ENCODE results near the gene ASB4. TPM values are rescaled to one million over a fixed set of nuclear protein-coding genes. Genes with fewer than 3 reads are reported as not detected.

The ASB4 gene, protein sequence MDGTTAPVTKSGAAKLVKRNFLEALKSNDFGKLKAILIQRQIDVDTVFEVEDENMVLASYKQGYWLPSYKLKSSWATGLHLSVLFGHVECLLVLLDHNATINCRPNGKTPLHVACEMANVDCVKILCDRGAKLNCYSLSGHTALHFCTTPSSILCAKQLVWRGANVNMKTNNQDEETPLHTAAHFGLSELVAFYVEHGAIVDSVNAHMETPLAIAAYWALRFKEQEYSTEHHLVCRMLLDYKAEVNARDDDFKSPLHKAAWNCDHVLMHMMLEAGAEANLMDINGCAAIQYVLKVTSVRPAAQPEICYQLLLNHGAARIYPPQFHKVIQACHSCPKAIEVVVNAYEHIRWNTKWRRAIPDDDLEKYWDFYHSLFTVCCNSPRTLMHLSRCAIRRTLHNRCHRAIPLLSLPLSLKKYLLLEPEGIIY
- under 1 TPM; 0.09 to 0.50 TPM for total RNA-seq
- 1 to 10 TPM in 1 of 2 donors, under 1 TPM in 1; 0.27 to 1.1 TPM for polyA plus RNA-seq

GRCh38 chr7:95485391-95486123 is at the start of gene ASB4:
Gene ASB4, plus strand, starts transcription at chr7:95485943. Its CDS starts 29 bp downstream, at chr7:95485972.
- WGBS, result 69% methylated on average over 12 of the region's 12 CpGs

DNA sequence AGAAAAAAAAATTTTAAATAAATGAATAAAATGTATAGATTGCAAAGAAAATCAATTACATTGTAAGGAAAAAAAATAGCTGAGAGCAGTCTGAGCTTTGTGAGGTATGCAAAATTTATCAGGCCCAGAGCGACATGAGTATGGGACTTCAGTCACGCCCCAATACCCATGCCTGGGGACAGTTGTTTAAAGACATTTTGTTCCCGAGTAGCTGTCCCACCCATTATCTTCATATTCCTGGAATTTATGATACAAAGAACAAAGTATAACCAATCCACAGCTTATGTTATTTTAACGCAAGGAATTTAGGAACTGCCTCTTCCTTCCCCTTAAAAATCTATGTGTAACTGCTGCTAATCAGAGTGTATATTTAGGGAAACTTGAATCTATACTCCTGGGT is 49.3 kb upstream of the ASB4 start:
- DNase-seq (ENCODE audit: low spot score), result no peak
- 85% methylated on average over 4 of the region's 4 CpGs for WGBS

More at GRCh38 chr7:95485391-95486123, at the start of gene ASB4:
- TF ChIP-seq MAX (IDR thresholded peaks at IDR 0.05), result no peak
- no peak for TF ChIP-seq YY1 (IDR thresholded peaks at IDR 0.05)
- no peak for TF ChIP-seq REST (IDR thresholded peaks at IDR 0.05)
- Histone ChIP-seq H3K27ac (ENCODE audit: low read depth in 1 of 2, low read length in 2 of 2) (no peak within 1 kb of the TSS), H3K4me1 (ENCODE audit: control insufficient read depth in 4 of 4, insufficient read depth in 4 of 4, low read length in 3 of 4) (no peaks in the 10 kb centered on the region), H3K4me3 (ENCODE audit: low read depth in 1 of 3, low read length in 3 of 3) (no peak within 1 kb of the TSS), H3K27me3 (ENCODE audit: control insufficient read depth in 4 of 4, insufficient read depth in 4 of 4, low read length in 3 of 4) (no peaks in the 10 kb centered on the region), H3K9me3 (ENCODE audit: control insufficient read depth in 4 of 4, low read length in 3 of 4) (no peaks in the 10 kb centered on the region), H3K36me3 (ENCODE audit: control insufficient read depth in 4 of 4, insufficient read depth in 3 of 4, low read depth in 1 of 4, low read length in 3 of 4) (no peaks in the 10 kb centered on the region), H3K9ac (ENCODE audit: low read depth in 1 of 2, low read length in 2 of 2) (no peak within 1 kb of the TSS)
- no peak for DNase-seq (ENCODE audit: low spot score)

GRCh38 chr7:95440394-95441038 is 45.2 kb upstream of the ASB4 start:
- no peaks in the 10 kb centered on the region for H3K27me3 ChIP-seq (ENCODE audit: control insufficient read depth in 4 of 4, insufficient read depth in 4 of 4, low read length in 3 of 4)
- peak overlapping the region in 1 of 2 donors; percentile 36 for H3K9ac ChIP-seq (ENCODE audit: low read depth in 1 of 2, low read length in 2 of 2)
- H3K9me3 ChIP-seq (ENCODE audit: control insufficient read depth in 4 of 4, low read length in 3 of 4), result no peaks in the 10 kb centered on the region
- no peak for DNase-seq (ENCODE audit: low spot score)
- peak overlapping the region in 2 of 3 donors; percentile 37 to 55 for H3K4me3 ChIP-seq (ENCODE audit: low read depth in 1 of 3, low read length in 3 of 3)
- peak overlapping the region; percentile 70 to 73 for H3K27ac ChIP-seq (ENCODE audit: low read depth in 1 of 2, low read length in 2 of 2)
- peaks cover 11 to 49% (median 38%) of the 10 kb centered on the region in 4 donors for H3K4me1 ChIP-seq (ENCODE audit: control insufficient read depth in 4 of 4, insufficient read depth in 4 of 4, low read length in 3 of 4)
- WGBS, result 19% methylated on average over 3 of the region's 3 CpGs
- no peaks in the 10 kb centered on the region for H3K36me3 ChIP-seq (ENCODE audit: control insufficient read depth in 4 of 4, insufficient read depth in 3 of 4, low read depth in 1 of 4, low read length in 3 of 4)
- TF ChIP-seq SP1 (IDR thresholded peaks at IDR 0.05), result peak; percentile 98
- TF ChIP-seq, protein P1, sequence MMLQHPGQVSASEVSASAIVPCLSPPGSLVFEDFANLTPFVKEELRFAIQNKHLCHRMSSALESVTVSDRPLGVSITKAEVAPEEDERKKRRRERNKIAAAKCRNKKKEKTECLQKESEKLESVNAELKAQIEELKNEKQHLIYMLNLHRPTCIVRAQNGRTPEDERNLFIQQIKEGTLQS (IDR thresholded peaks at IDR 0.05), result peak; percentile 90
- peak; percentile 47 for TF ChIP-seq TAF1 (conservative IDR thresholded peaks at IDR 0.05)
- peak; percentile 84 for TF ChIP-seq REST (IDR thresholded peaks at IDR 0.05)
- peak; percentile 79 to 93 for TF ChIP-seq JUND (IDR thresholded peaks at IDR 0.05)
- TF ChIP-seq YY1 (IDR thresholded peaks at IDR 0.05), result peak; percentile 90
- TF ChIP-seq RXRA (IDR thresholded peaks at IDR 0.05), result peak; percentile 93 to 94
- TF ChIP-seq, protein P2, sequence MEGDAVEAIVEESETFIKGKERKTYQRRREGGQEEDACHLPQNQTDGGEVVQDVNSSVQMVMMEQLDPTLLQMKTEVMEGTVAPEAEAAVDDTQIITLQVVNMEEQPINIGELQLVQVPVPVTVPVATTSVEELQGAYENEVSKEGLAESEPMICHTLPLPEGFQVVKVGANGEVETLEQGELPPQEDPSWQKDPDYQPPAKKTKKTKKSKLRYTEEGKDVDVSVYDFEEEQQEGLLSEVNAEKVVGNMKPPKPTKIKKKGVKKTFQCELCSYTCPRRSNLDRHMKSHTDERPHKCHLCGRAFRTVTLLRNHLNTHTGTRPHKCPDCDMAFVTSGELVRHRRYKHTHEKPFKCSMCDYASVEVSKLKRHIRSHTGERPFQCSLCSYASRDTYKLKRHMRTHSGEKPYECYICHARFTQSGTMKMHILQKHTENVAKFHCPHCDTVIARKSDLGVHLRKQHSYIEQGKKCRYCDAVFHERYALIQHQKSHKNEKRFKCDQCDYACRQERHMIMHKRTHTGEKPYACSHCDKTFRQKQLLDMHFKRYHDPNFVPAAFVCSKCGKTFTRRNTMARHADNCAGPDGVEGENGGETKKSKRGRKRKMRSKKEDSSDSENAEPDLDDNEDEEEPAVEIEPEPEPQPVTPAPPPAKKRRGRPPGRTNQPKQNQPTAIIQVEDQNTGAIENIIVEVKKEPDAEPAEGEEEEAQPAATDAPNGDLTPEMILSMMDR (IDR thresholded peaks at IDR 0.05; ENCODE audit: low read depth, low read length, missing input control), result no peak
- TF ChIP-seq RAD21 (IDR thresholded peaks at IDR 0.05), result peak; percentile 57 to 64

More for the DNA sequence above, 49.3 kb upstream of the ASB4 start:
- peaks cover 15 to 63% (median 43%) of the 10 kb centered on the region in 4 donors for H3K4me1 ChIP-seq (ENCODE audit: control insufficient read depth in 4 of 4, insufficient read depth in 4 of 4, low read length in 3 of 4)
- no peak for TF ChIP-seq HNF4G (IDR thresholded peaks at IDR 0.05)
- TF ChIP-seq RXRA (IDR thresholded peaks at IDR 0.05), result no peak
- TF ChIP-seq RAD21 (IDR thresholded peaks at IDR 0.05), result no peak
- no peak for TF ChIP-seq SP1 (IDR thresholded peaks at IDR 0.05)
- TF ChIP-seq, protein P1 (IDR thresholded peaks at IDR 0.05), result no peak
- no peak for TF ChIP-seq GABPA (IDR thresholded peaks at IDR 0.05 in 1 of 2, conservative IDR thresholded peaks at IDR 0.05 in 1 of 2)
- no peaks in the 10 kb centered on the region for H3K9me3 ChIP-seq (ENCODE audit: control insufficient read depth in 4 of 4, low read length in 3 of 4)
- H3K27ac ChIP-seq (ENCODE audit: low read depth in 1 of 2, low read length in 2 of 2), result no peak overlapping the region
- no peaks in the 10 kb centered on the region for H3K36me3 ChIP-seq (ENCODE audit: control insufficient read depth in 4 of 4, insufficient read depth in 3 of 4, low read depth in 1 of 4, low read length in 3 of 4)
- H3K9ac ChIP-seq (ENCODE audit: low read depth in 1 of 2, low read length in 2 of 2), result no peak overlapping the region
- H3K27me3 ChIP-seq (ENCODE audit: control insufficient read depth in 4 of 4, insufficient read depth in 4 of 4, low read length in 3 of 4), result no peaks in the 10 kb centered on the region
- no peak overlapping the region for H3K4me3 ChIP-seq (ENCODE audit: low read depth in 1 of 3, low read length in 3 of 3)
